Fibroblast of skin of scalp (primary cell): ENCODE results near the gene MAPT. TPM values are rescaled to one million over a fixed set of nuclear protein-coding genes. Genes with fewer than 3 reads are reported as not detected.

Experiments
- DNase-seq: peaks from one replicate; pipeline ENCODE4 v3.0.0-alpha.2; 2013
- polyA plus RNA-seq, 2 experiments: library from polyadenylated mRNA; unstranded; fragments of 120-200 nt; gene quantifications; one replicate each; pipeline ENCODE4 v1.2.1, GENCODE V29; 2013; ENCODE audit not compliant: insufficient read length in 2 of 2

Gene MAPT
- polyA plus RNA-seq (2013, experiment 1 of 2; ENCODE audit: insufficient read length): 0.48 TPM
- 2.1 TPM for polyA plus RNA-seq (2013, experiment 2 of 2; ENCODE audit: insufficient read length)

DNA sequence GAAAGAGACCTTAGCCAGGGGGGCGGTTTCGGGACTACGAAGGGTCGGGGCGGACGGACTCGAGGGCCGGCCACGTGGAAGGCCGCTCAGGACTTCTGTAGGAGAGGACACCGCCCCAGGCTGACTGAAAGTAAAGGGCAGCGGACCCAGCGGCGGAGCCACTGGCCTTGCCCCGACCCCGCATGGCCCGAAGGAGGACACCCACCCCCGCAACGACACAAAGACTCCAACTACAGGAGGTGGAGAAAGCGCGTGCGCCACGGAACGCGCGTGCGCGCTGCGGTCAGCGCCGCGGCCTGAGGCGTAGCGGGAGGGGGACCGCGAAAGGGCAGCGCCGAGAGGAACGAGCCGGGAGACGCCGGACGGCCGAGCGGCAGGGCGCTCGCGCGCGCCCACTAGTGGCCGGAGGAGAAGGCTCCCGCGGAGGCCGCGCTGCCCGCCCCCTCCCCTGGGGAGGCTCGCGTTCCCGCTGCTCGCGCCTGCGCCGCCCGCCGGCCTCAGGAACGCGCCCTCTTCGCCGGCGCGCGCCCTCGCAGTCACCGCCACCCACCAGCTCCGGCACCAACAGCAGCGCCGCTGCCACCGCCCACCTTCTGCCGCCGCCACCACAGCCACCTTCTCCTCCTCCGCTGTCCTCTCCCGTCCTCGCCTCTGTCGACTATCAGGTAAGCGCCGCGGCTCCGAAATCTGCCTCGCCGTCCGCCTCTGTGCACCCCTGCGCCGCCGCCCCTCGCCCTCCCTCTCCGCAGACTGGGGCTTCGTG, at the start of gene MAPT:
TSS of gene MAPT (plus strand) at position 533 of the 763 bp plus-strand sequence. CDS start 67,784 bp downstream, outside the sequence.
- peak; percentile 91 for DNase-seq

DNA sequence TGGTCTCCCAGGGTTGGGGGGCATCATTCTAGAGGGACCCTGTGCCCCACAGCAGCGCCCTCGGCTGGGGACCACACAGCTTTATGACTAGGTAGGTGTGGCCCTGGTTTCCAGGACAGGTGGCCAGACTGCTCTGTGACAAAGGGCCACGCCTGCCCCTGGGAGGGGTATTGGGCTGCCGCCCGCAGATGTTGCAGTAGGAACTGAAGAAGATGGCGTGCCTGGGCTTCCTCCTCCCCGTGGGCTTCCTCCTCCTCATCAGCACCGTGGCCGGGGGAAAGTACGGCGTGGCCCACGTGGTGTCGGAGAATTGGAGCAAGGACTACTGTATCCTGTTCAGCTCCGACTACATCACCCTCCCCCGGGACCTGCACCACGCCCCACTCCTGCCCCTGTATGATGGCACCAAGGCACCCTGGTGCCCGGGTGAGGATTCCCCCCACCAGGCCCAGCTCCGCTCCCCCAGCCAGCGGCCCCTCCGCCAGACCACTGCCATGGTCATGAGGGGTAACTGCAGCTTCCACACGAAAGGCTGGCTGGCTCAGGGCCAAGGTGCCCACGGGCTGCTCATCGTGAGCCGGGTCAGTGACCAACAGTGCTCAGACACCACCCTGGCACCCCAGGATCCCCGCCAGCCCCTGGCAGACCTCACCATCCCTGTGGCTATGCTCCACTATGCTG, 49.5 kb upstream of the MAPT start, which contains the start of gene SPPL2C:
TSS of gene SPPL2C (plus strand) at position 187 of the 681 bp plus-strand sequence. CDS start at position 213, 26 bp downstream.
- DNase-seq: no peak

DNA sequence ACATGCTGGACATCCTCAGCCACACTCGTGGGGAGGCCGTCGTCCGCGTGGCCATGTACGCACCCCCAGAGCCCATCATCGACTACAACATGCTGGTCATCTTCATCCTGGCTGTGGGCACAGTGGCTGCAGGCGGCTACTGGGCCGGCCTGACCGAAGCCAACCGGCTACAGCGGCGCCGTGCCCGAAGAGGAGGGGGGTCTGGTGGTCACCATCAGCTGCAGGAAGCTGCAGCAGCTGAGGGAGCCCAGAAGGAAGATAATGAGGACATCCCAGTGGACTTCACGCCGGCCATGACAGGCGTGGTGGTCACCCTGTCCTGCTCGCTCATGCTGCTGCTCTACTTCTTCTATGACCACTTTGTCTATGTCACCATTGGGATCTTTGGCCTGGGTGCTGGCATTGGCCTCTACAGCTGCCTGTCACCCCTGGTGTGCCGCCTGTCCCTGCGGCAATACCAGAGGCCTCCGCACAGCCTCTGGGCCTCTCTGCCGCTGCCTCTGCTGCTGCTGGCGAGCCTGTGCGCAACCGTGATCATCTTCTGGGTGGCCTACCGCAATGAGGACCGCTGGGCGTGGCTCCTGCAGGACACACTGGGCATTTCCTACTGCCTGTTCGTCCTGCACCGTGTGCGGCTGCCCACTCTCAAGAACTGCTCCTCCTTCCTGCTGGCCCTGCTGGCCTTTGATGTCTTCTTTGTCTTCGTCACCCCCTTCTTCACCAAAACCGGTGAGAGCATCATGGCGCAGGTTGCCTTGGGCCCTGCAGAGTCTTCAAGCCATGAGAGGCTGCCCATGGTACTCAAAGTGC, 48.8 kb upstream of the MAPT start:
- no peak for DNase-seq

DNA sequence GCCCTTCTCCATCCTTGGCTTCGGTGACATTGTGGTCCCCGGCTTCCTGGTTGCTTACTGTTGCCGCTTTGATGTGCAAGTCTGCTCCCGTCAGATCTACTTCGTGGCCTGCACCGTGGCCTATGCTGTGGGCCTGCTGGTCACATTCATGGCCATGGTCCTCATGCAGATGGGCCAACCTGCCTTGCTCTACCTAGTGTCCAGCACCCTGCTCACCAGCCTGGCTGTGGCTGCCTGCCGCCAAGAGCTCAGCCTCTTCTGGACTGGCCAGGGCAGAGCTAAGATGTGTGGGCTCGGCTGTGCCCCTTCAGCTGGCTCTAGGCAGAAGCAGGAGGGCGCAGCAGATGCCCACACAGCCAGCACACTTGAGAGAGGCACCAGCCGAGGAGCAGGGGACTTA, 48.1 kb upstream of the MAPT start:
- DNase-seq: no peak

DNA sequence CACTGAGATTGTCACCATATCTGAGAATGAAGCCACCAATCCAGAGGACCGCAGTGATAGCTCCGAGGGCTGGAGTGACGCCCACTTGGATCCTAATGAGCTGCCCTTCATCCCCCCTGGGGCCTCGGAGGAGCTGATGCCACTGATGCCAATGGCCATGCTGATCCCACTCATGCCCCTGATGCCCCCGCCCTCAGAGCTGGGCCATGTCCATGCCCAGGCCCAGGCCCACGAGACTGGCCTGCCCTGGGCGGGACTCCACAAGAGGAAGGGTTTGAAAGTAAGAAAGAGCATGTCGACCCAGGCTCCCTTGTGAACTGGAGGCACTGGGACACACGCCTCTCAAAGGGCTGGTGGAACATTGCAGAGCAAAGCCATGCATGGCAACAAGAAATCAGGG, 47.7 kb upstream of the MAPT start:
- DNase-seq: no peak

DNA sequence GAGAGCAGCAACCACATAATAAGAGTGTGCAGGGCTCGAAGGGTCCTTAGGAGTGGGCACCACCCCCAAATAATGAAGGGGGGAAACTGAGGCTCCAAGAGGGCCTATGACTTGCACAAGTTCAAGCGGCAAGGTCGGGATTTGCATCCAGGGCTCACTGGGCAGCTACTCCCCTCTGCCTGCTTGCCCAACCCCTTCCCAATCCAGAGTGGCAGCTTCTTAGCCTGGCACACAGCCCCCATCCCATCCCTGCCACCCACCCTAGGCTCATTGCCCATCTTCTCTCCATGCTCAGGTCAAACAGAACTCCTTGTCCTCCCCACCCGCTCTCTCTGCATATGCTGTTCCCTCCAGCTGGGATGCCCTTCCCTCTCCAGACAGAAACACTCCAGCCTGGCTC, 47.3 kb upstream of the MAPT start:
- DNase-seq: no peak

DNA sequence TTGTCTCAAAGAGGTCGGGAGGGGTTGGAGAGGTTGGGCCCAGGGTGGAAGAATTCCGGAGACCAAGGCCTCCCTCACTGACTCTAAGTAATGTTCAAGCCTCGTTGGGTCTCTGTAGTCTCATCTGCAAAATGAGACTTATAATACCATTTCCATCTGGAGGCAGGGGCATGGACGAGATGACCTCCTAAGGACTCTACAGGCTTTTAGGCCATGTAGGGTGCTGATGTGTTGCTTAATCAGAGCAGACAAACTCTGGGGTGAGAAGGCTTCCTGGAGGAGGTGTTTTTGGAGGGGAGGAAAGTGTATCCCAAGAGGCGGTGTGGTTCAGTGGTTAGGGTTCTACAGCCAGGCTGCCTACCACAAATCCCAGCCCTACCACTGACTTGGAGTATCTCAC, 46.6 kb upstream of the MAPT start:
- DNase-seq: no peak

GRCh38 chr17:45848405-45848804, 45.9 kb upstream of the MAPT start:
- no peak for DNase-seq

- DNase-seq: no peak
Measured at GRCh38 chr17:45848868-45849535, 45.4 kb upstream of the MAPT start.

- no peak for DNase-seq
Measured at GRCh38 chr17:45849536-45849990, 44.8 kb upstream of the MAPT start.

DNA sequence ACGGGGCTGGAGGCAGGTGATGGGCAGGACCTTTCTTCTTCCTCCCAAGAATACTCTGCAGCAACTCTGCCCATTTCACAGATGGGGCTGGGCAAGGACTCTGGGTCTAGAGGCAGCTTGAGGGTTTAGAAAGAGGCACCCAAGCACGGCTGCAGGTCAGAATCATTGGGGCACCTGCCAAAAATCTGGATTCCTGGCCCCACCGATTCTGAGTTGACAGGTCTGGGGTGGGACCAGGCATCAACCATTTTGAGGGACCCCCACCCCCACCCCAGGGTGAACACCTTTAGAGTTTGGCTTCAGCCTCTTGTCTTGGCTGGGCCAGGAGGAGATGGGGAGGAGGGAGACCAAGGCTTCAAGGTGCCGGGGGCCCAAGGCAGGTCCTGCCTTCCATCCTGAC, 44.3 kb upstream of the MAPT start:
- DNase-seq: no peak

DNA sequence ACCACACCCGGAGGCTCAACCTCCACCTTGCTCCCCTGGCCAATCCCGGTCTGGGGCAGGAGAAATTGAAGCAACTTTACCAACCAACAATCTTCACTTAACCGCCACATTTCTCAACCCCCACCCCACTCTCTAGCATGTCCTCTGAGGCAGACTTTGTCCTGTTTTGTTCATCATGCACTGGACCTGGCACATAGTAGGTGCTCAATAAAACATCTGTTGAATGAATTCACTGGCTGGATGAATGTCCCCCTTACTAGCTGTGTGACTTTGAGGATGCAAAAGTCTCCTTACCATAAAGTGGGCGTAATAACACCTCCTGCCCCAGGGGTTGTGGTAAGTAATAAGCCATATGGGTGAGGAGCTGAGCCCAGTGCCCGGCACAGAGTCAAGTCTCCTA, 43.9 kb upstream of the MAPT start:
- DNase-seq: no peak

- DNase-seq: no peak
Measured at GRCh38 chr17:45851022-45851421, 43.3 kb upstream of the MAPT start.

DNA sequence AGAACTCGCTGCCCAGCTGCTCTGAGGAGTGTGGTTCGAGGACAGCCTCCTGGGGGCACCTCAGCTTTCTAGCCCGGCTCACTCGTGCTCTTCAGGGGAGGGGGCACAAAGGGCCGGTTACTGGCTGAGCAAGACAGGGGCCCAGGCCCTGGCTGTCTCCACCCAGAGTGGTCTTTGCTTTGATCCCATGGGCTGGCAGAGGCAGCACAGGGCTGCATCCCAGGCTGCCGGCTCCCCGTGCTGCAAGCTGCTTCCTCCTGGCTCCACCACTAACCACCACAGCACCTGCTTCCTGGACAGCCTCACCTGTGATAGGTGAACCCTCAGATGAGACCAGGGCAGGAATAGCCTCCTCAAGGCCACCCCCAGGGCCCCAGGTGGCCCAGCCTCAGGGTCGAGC, 42.9 kb upstream of the MAPT start:
- DNase-seq: no peak

DNA sequence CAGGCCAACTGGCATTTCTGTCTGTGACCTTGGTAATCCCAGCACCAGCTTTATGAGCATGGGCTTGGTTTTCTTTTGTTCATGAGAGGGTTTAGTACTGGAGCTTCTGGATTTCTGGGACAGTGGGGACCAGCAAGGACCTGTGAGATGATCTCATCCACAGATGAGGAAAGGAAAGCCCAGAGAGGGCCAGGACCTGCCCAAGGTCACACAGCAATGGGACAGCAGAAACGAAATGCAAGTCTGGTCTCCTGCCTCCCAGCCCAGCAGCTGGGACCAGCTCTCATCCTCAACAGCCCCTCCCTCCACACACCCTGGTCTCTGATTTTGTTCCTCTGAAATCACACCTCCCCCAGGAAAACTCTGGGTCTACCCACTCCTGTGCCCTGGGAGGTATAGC, 42.5 kb upstream of the MAPT start:
- DNase-seq: no peak

DNA sequence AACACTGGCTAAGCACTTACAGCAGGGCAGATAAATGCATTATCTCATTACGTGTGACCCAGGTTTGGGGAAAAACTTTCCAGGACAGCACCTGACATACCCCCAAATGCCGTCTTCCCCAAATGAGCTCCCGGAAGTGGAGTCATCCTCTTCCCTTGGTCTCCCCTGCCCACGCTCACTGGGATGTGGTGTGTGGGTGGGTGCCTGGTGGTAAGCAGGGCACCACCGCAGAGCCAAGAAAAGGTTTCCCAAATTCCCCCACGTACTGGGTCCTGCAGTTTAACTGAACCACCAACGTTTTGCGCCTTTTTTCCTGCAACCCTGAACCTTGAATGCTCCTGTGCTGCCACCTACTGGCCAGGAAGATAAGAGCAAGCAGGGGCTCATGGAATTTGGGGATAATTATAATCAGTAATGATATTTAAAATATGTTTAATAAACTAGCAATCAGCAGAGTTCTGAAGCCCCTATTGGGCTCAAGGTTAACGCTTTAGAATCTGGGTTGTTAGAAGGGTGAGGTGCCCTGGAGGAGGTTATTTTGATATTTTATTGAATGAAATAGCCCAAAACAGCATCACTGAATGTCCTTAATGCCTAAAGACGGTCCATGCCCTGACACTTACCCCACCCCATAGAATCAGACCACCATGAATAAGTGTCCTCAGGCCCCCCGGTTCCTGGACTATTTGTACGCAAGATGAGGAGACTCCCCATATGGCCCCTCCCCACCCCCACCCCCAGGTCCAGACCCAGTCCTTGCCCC, 41.6 kb upstream of the MAPT start:
- peak; percentile 45 for DNase-seq

DNA sequence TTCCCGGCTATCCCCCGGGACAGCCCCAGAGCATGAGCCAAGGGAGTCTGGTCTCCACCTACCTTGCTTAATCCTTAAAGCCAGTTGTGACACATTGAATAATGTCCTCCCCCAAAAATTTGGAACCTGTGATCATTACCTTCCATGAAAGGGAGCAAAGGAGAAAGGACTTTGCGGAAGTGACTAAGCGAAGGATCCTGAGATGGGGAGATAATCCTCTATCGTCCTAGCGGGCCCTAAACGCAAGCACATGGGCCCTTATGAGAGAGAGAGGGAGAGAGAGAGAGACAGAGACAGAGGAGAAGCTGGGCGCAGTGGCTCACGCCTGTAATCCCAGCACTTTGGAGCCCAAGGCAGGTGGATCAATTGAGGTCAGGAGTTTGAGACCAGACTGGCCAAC, 40.1 kb upstream of the MAPT start:
- DNase-seq: no peak

DNA sequence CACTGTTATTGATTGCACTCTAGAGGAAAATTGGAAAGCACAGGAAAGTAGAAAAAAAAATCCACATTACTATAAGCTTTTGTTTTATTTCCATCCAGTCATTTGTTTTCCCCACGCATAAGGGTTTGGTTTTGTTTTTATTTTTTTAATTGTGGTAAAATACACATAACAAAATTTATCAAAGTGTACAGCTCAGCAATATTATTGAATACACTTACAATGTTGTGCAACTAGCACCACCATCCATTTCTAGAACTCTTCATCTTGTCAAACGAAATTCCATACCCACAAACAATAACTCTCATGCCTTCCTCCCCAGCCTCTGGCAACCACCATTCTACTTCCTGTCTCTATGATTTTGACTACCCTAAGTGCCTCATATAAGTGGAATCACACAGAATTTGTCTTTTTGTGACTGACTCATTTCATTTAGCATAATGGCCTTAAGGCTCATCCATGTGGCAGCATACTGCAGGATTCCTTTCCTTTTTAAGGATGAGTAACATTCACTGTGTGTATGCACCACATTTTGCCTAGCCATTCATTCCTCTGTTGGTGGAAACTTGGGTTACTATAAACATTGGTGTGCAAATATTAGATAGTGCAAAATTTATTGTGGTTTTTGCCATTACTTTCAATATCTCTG, 38.5 kb upstream of the MAPT start:
- DNase-seq: no peak

DNA sequence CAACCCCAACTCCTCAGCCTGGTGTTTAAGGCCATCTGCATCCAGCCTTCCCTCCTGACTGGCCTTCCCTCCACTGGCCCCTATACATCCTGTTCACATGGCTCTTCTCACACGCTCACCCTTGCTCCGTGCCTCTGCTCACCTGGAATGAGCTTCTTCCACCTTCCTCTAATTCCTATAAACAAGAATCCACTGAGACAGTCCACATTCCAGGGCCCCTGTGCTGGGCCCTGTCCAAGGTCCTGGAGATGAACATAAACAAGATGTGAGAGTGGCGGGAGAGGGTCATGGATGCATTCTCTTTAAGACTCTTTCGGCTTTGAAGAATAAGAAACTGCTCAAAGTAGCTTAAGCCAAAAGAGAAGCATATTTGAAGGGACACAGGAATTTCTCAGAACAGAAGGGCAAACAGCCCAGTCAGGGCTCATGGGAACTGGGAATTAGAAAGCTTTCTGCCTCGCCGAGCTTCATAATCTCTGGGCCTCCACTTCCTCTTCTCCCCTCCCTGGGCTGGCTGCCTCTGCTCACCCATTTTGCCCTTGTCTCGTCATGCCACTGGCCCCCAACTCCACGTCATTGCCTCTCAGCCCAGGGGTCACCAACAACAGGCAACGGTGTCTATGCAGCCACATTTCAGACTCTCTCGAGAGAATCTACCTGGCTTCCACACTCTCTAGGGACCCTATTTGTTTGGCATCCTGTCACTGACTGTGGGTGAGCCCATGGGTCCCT, 36.2 kb upstream of the MAPT start:
- peak; percentile 33 for DNase-seq

DNA sequence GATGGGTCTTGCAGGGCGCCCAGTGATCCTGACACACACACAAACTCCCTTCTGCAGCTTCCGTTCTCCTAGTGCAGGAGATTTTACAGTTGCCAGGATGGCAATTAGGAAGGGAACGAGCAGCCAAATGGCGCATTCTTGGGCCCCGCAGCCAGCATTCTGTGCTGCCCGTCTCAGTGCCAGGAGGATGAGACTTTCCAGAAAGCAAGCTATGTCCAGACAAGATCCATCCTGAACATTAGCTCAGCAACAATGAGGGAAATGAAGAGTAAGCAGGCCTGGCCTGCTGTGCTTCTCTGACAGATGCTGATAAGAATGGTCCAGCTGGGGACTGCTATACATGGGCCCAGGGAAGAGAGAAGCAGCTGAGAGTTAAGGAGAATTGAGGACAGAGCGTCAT, 33.2 kb upstream of the MAPT start:
- DNase-seq: no peak
